ENCODE results near the gene CENPF. TPM values are rescaled to one million over a fixed set of nuclear protein-coding genes. Genes with fewer than 3 reads are reported as not detected.
"Not testable (repeated sequence)": the region's sequence is repeated elsewhere in the genome, so short reads cannot be mapped to it uniquely, and the experiment has no call there.

The CENPF gene
- total RNA-seq, 1 donor from 2014 or later, result 254 TPM

DNA sequence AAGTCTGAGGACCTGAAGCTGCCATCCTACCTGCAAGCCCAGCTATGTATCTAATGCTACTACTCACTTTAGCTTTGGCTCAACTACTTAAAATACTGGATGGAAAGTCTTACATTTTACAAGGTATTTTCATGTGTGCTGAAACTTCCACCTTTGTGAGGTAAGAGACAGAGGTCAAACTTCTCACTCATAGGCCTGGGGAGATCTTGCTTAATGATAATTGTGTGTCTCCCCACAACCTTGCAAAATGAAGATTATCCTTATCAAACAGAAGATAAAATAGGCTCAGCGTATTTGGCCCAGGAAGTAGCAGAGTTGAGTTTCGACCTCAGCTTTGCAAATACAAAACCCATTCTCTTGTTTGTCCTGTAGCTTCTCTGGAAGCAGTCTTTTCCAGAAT is 63.7 kb downstream of the CENPF start:
- no peak overlapping the region for H3K4me2 ChIP-seq
- peaks cover 30% of the 10 kb centered on the region for H3K36me3 ChIP-seq
- Mint-ChIP-seq H3K4me3 (no peak overlapping the region), H3K27ac (no peak overlapping the region), H3K36me3 (peaks cover 63% of the 10 kb centered on the region), H3K9me3 (no peaks in the 10 kb centered on the region), H3K27me3 (ENCODE audit: insufficient read depth, low read depth) (peaks cover 5% of the 10 kb centered on the region), H3K4me1 (peaks cover 8% of the 10 kb centered on the region)
- no peak for TF ChIP-seq EZH2 (IDR thresholded peaks at IDR 0.05)
- TF ChIP-seq EZH2phosphoT487 (IDR thresholded peaks at IDR 0.05), result no peak
- TF ChIP-seq, protein P1, sequence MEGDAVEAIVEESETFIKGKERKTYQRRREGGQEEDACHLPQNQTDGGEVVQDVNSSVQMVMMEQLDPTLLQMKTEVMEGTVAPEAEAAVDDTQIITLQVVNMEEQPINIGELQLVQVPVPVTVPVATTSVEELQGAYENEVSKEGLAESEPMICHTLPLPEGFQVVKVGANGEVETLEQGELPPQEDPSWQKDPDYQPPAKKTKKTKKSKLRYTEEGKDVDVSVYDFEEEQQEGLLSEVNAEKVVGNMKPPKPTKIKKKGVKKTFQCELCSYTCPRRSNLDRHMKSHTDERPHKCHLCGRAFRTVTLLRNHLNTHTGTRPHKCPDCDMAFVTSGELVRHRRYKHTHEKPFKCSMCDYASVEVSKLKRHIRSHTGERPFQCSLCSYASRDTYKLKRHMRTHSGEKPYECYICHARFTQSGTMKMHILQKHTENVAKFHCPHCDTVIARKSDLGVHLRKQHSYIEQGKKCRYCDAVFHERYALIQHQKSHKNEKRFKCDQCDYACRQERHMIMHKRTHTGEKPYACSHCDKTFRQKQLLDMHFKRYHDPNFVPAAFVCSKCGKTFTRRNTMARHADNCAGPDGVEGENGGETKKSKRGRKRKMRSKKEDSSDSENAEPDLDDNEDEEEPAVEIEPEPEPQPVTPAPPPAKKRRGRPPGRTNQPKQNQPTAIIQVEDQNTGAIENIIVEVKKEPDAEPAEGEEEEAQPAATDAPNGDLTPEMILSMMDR (IDR thresholded peaks at IDR 0.05), result no peak
- H3K4me1 ChIP-seq, result no peaks in the 10 kb centered on the region
- peaks cover 2% of the 10 kb centered on the region for H3K79me2 ChIP-seq (ENCODE audit: low read depth)
- H3K9me3 ChIP-seq (ENCODE audit: low read depth), result no peaks in the 10 kb centered on the region
- H3K9ac ChIP-seq, result no peak overlapping the region
- no peaks in the 10 kb centered on the region for H3K27me3 ChIP-seq
- peaks cover 8% of the 10 kb centered on the region for H3F3A ChIP-seq (ENCODE audit: low read depth)
- no peak overlapping the region for H2AFZ ChIP-seq (replicated peaks)
- H3K27ac ChIP-seq, result no peak overlapping the region
- H4K20me1 ChIP-seq (ENCODE audit: low read depth), result peaks cover 15% of the 10 kb centered on the region
- no peak for DNase-seq (ENCODE audit: low spot score)
- H3K4me3 ChIP-seq, result no peak overlapping the region

GRCh38 chr1:214670098-214670497 is 67.1 kb downstream of the CENPF start:
- Mint-ChIP-seq H3K4me1 (no peaks in the 10 kb centered on the region), H3K27ac (no peak overlapping the region), H3K4me3 (no peak overlapping the region), H3K36me3 (peaks cover 57% of the 10 kb centered on the region), H3K27me3 (ENCODE audit: insufficient read depth, low read depth) (peaks cover 2% of the 10 kb centered on the region), H3K9me3 (peaks cover 9% of the 10 kb centered on the region)
- Histone ChIP-seq H3K9ac (no peak overlapping the region), H3K9me3 (ENCODE audit: low read depth) (no peaks in the 10 kb centered on the region), H4K20me1 (ENCODE audit: low read depth) (peaks cover 9% of the 10 kb centered on the region), H3K36me3 (peaks cover 17% of the 10 kb centered on the region), H3K79me2 (ENCODE audit: low read depth) (no peaks in the 10 kb centered on the region), H3K4me2 (no peak overlapping the region), H3K27ac (no peak overlapping the region), H3K4me3 (no peak overlapping the region), H3K4me1 (no peaks in the 10 kb centered on the region), H2AFZ (replicated peaks) (no peak overlapping the region), H3F3A (ENCODE audit: low read depth) (peaks cover 8% of the 10 kb centered on the region), H3K27me3 (no peaks in the 10 kb centered on the region)
- no peak for DNase-seq (ENCODE audit: low spot score)
- TF ChIP-seq EZH2 (IDR thresholded peaks at IDR 0.05), result no peak

- not testable (repeated sequence) for H3K4me1 ChIP-seq; H3K9ac ChIP-seq; H3K9me3 Mint-ChIP-seq; H3K4me2 ChIP-seq; H3K9me3 ChIP-seq (ENCODE audit: low read depth); H3K27me3 ChIP-seq; H3F3A ChIP-seq (ENCODE audit: low read depth); H3K79me2 ChIP-seq (ENCODE audit: low read depth); H2AFZ ChIP-seq (replicated peaks); H3K36me3 ChIP-seq; H3K4me3 Mint-ChIP-seq; H3K27ac ChIP-seq; H4K20me1 ChIP-seq (ENCODE audit: low read depth); H3K27me3 Mint-ChIP-seq (ENCODE audit: insufficient read depth, low read depth); H3K4me3 ChIP-seq; H3K4me1 Mint-ChIP-seq; H3K27ac Mint-ChIP-seq; DNase-seq (ENCODE audit: low spot score)
- peaks cover 35% of the 10 kb centered on the region for H3K36me3 Mint-ChIP-seq
Observed at GRCh38 chr1:214673029-214673428, 70.0 kb downstream of the CENPF start.

- Mint-ChIP-seq H3K4me3 (no peak overlapping the region), H3K36me3 (peaks cover 35% of the 10 kb centered on the region), H3K4me1 (no peaks in the 10 kb centered on the region), H3K27me3 (ENCODE audit: insufficient read depth, low read depth) (no peaks in the 10 kb centered on the region), H3K27ac (no peak overlapping the region), H3K9me3 (peaks cover 9% of the 10 kb centered on the region)
- Histone ChIP-seq H3K4me3 (no peak overlapping the region), H3K27ac (no peak overlapping the region), H3K4me2 (no peak overlapping the region), H4K20me1 (ENCODE audit: low read depth) (no peaks in the 10 kb centered on the region), H3K9me3 (ENCODE audit: low read depth) (no peaks in the 10 kb centered on the region), H3K4me1 (no peaks in the 10 kb centered on the region), H3K79me2 (ENCODE audit: low read depth) (no peaks in the 10 kb centered on the region), H3K36me3 (peaks cover 3% of the 10 kb centered on the region), H3F3A (ENCODE audit: low read depth) (peaks cover 5% of the 10 kb centered on the region), H2AFZ (replicated peaks) (no peak overlapping the region), H3K27me3 (no peaks in the 10 kb centered on the region), H3K9ac (no peak overlapping the region)
- no peak for DNase-seq (ENCODE audit: low spot score)
- TF ChIP-seq, protein P1 (IDR thresholded peaks at IDR 0.05), result no peak
- TF ChIP-seq EZH2 (IDR thresholded peaks at IDR 0.05), result no peak
- no peak for TF ChIP-seq EZH2phosphoT487 (IDR thresholded peaks at IDR 0.05)
Observed at GRCh38 chr1:214673576-214673975, 70.6 kb downstream of the CENPF start.

DNA sequence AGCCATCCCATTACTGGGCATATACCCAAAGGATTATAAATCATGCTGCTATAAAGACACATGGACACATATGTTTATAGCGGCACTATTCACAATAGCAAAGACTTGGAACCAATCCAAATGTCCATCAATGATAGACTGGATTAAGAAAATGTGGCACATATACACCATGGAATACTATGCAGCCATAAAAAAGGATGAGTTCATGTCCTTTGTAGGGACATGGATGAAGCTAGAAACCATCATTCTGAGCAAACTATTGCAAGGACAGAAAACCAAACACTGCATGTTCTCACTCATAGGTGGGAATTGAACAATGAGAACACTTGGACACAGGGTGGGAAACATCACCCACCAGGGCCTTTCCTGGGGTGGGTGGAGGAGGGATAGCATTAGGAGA is 72.5 kb downstream of the CENPF start:
- not testable (repeated sequence) for H3K4me1 ChIP-seq; H3K27ac ChIP-seq; H3K27ac Mint-ChIP-seq; H3K4me3 Mint-ChIP-seq; H3K27me3 Mint-ChIP-seq (ENCODE audit: insufficient read depth, low read depth); H3K27me3 ChIP-seq; H3K9ac ChIP-seq; DNase-seq (ENCODE audit: low spot score); H3K9me3 Mint-ChIP-seq; H3K4me2 ChIP-seq; H3K4me3 ChIP-seq; H2AFZ ChIP-seq (replicated peaks); H4K20me1 ChIP-seq (ENCODE audit: low read depth); H3F3A ChIP-seq (ENCODE audit: low read depth); H3K9me3 ChIP-seq (ENCODE audit: low read depth); H3K36me3 ChIP-seq; H3K4me1 Mint-ChIP-seq; H3K79me2 ChIP-seq (ENCODE audit: low read depth)
- H3K36me3 Mint-ChIP-seq, result peaks cover 24% of the 10 kb centered on the region
